ENCODE data around the gene PPP1R1A. TPM values are rescaled to one million over a fixed set of nuclear protein-coding genes. Genes with fewer than 3 reads are reported as not detected.

PPP1R1A gene
- polyA plus RNA-seq, 3 donors: 54.6 to 61.5 (median 60.7) TPM

DNA sequence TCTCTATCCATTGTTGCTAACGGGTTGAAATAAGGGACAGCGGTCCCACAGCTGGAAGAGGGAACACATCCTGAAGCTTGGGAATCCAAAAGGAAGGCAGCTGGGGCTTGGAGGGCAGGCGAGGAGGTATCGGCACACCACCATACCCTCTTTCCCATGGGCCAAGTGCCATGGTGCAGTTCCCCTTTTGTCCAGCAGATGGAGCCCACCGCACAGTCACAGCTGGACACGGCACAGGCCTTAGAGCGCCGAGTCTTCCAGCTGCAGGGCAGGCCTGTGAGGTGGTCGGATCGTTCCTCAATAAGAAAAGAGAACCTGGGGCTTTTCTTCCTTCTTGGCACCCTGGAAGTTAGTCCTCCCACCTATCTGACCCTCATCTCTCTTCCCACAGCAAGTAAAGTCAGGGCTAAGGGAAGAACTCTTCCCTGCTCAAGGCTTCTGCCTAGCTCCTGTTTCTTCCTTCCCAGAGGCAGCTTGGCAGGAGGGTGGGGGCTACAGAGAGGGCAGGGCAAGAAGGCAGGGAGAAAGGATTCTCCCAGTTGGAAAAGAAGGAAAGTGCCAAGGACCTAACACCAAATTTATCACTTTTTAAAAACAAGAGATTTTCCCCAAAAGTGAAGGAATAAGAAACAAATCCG lies 8.6 kb downstream of the PPP1R1A start:
- no peak for DNase-seq

DNA sequence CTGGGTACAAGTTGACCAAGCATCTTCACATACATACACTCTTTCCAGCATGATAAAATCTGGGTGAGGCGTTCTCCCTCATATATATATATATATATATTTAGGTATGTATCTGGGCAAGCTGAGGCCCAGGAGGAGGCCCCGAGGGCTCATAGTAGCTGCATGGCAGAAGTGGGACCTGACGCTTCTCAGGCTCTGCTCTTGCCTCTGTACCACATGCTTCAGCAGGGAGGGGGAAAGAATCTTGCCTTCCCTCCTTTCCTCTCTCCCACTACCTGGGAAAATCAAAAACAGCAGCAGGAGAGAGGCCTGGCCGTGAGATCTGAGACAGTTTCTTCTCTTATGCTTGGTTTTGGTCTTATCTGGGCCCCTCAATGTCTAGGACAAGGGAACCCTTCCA lies 9.2 kb downstream of the PPP1R1A start:
- DNase-seq: no peak

GRCh38 chr12:54578778-54579177 lies 9.7 kb downstream of the PPP1R1A start:
- DNase-seq: no peak

- no peak for DNase-seq
These were observed 15.6 kb downstream of the PPP1R1A start for GRCh38 chr12:54572881-54573280.

DNA sequence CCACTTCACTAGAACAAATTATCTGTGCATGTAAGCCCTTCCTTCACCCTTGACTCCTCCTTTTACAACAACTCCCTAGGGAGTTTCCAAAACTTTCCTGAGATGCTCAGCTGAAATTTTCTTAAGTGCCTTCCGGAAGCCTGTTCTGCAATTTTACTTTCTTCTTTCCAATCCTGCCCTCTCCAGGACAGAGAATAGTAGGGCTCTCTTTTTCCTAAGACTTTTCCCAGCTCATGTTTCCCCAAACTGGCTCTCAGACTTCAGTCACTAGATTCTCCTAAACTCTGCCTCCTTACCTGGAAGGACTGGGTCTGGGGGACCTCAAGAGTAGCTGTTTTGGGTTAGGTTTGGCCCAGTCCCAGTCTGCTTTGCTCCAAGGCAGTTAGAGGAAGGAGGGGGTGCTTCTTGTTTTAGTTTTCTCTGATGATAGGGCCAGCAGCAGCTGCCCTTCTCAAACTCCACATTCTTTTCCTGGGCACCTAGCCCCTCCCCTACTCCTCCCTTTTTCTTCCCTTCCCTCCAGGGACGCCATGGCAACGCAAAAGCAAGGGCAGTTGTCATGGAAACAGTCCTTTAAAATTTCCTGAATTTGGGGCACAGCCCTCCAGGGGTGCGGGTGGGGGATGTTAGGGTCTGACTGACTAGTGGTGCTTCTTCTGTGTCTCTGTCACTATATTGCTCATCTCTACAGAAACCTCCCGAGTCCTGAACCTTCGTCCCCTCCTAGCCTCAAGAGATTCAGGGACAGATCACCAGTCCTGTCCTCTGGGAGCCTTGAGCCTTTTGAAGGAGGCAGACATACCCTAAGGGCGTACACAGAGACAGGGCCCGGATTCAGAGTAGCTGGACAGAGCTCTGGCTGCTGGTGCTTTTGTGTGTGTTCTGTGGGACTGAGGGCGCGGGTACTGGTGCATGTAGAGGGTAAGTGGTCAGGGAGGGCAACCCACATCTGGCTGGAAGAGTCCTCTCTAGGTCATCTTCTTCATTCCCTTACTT lies 17.0 kb downstream of the PPP1R1A start:
- no peak for DNase-seq

DNA sequence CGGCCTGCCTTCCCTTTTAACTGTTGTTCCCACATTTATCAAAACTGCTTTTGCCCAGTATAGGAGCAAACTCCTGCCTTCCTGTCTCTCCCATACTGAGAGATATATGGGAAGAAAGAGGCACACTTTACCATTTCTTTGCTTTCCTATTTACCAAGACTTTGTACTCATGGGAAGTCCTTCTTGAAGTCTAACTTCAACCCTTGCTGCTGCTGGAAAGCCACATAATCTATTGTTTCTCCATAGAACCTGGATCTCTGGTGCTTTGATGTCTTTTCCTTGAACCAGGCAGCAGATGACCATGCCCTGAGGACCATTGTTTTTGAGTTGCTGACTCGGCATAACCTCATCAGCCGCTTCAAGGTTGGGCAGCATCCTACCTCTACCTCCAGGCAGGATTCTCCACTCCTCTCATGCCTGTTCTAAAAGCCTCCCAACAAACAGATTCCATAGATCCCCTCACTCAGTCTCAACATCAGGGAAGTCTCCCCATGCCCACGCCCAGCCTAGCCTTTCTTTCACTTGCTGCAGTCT lies 18.4 kb downstream of the PPP1R1A start:
- DNase-seq: no peak

DNA sequence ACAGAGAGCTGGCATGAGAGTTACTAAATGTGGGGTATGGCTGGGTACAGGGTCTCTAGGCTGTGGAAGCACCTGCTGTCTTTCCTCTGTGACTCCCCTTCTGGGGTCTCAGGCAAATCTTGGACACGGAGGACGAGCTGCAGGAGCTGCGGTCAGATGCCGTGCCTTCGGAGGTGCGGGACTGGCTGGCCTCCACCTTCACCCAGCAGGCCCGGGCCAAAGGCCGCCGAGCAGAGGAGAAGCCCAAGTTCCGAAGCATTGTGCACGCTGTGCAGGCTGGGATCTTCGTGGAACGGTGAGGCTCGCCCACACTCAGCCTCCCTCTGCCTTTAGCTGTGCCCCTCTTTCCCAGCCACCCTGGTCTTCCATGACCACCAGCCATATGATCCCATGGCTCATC lies 19.4 kb downstream of the PPP1R1A start:
- no peak for DNase-seq

DNA sequence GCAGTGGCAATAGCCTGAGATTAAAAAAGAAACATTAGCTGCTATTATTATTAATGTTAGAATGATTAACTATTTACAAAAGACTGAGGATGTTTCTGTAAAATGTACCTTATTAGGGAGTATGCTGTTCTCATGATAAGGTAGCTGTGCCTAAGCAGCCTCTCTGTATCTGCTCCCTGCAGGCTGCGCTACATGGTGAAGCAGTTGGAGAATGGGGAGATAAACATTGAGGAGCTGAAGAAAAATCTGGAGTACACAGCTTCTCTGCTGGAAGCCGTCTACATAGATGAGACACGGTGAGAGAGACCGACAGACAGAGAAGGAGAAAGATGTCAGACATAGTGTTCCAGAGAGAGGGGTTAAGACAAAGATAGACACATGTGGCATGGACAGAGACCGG lies 21.7 kb downstream of the PPP1R1A start:
- DNase-seq: no peak

- DNase-seq: no peak
These were observed 22.4 kb downstream of the PPP1R1A start for GRCh38 chr12:54565986-54566544.

DNA sequence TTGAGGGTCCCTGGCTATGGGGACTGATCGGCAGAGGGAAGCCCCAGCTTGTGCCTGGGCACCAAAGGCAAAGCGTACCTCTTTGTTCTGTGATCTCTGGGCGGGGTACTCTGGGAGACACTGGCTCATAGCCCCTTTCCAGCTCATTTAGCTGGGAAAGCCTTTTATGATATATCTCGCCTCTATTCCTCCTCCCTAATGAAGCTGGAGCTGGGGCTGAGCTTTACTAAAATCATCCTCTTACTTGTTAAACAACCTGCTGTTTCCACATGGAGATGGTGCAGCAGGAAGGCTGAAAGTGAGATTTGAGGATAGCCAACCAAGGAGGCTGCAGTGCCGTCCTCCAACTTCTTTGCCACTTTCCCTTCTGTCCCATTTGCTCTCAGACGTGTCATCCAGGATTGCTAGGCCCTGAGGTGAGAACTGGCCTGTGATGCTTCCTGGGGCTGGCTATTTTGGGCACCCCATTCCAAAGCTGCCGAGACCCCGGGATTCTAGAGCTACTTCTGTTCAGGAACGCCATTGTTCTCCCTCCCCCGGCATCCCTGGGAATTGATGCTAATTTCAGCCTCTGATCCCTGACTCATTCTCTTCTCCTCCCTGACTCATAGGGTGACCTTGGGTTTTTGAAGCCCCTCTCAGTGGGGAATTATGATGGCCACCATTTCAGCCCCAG lies 23.0 kb downstream of the PPP1R1A start:
- DNase-seq: no peak

DNA sequence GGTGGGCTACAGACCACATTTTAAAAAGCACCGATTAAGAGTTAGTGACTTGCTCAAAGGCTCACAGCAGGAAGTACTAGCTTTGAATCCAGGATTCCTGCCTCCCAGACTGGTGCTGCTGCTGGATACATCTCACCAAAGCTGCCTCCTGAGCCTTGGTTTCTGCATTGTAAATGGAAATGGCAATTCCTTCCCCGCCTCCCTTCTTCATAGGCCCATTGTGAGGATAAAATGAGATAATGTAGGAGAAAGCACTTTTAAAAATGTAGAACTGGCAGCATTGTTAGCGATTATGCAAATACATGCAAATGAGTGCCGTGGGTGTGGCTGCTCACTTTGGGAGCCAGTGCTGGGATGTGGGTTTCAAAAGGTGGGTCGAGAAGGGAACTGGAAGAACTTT lies 23.7 kb downstream of the PPP1R1A start:
- no peak for DNase-seq

DNA sequence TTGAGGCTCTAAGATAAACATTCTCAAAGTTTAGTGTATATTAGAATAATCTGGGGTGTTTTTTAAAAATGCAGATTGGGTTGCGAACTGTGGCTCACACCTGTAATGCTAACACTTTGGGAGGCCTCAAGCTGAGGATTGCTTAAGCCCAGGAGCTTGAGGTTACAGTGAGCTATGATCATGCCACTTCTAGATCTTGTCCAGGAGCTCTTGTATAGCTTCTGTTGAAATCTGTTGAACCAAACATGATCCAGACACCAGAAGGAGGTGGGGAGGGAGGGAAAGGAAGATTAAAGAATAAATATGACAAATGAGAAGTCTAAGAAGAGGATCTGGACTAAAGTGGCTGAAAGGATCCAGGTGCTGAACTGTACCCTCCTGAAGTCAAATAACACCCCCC lies 24.7 kb downstream of the PPP1R1A start:
- DNase-seq: no peak

DNA sequence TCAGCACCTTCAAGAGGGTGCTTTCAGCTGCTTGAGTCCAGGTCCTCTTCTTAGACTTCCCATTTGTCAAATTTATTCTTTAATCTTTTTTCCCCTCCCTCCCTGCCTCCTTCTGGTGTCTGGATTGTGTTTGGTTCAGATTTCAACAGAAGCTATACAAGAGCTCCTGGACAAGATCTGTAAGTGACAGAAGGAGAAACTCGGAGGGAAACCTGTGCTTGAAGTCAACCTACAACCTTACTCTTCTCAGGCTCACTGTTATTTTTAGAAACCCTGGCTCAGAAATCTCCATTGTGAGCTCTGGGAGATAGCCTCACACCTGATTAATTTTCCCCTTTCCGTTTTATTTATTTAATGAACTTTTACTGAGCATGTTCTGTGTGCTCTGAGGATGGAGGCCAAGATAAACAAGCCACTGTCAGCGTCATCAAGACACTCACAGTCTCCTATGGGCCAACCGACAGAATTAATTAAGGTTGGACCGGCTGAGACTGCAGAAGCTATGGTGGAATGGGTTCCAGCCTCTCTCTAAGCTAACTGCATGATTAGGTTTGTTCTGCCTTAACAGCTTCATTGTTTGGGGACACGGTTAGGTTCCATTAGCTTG lies 25.6 kb downstream of the PPP1R1A start:
- no peak for DNase-seq

- DNase-seq: no peak
These were observed 27.3 kb downstream of the PPP1R1A start for GRCh38 chr12:54561164-54561563.

GRCh38 chr12:54560374-54560858 lies 28.0 kb downstream of the PPP1R1A start:
- DNase-seq: peak; percentile 92

DNA sequence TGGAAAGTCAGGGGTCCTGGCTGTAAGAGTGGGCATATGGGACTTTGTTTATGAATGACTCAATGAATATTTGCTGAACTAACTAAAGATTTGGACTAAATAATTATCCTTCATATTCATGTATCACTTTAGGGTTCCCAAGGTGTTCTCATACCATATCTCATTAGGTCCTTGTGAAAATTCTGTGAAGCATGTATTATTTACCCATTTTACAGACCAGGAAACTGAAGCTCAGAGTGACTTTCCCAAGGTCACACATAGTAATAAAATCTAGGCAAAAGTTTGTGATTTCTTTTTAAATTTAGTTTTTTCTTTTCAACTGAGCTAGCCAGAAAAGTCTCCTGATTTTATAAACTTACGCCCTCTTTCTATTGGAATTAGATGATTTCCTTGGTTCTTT lies 29.7 kb downstream of the PPP1R1A start:
- no peak for DNase-seq

DNA sequence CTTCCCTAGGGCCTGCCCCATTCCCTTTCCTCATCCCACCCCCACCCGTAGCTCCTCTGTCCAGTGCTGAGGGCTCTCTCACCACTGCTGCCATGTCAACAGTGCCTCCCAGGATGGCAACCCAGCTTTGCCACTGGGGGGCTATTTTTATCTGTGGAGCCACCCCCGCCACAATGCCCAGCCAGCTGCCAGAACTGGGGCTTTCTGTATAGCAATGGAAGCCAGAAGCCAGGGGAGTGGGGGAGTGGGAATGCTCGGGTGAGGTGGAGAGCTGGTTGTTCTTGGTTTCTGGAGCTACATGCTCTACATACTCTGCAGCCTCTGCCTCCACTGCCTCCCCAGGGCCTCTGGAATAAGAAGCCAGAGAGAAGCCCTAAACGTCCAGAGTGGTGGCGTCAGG lies 30.1 kb downstream of the PPP1R1A start:
- no peak for DNase-seq

GRCh38 chr12:54555670-54556257 lies 32.7 kb downstream of the PPP1R1A start:
- DNase-seq: no peak

GRCh38 chr12:54549774-54550451 lies 38.5 kb downstream of the PPP1R1A start:
- DNase-seq: no peak

DNA sequence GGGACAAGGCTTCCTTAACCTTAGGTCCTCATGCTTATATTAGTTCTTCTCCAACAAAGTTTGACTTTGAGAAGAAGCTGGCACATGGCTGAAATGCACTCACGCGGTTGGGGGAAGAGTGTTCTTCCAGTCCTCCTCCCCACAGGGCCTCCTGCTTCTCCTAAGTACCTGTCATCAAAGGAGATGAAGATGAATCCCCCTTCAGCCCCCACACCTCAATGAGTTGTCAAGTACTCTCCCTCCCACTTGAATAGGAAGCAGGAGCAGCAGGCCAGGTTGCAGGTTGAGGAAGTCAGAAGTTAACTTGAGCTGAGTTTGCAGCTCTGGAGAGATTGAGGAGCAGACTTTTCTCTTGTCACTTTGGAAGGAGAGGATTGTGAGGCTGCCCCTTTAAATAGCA lies 41.9 kb downstream of the PPP1R1A start:
- no peak for DNase-seq
